Sigmoid colon (tissue), 3 donors: Measurements from ENCODE around the gene ABCB4.

Experiments
- POLR2A ChIP-seq, 2 donors: fragments of 450-650 bp; IDR thresholded peaks; one replicate each; pipeline ENCODE4 v1.6.1; 2016; ENCODE audit warnings: antibody characterized with exemption in 2 of 2, mild to moderate bottlenecking in 2 of 2, moderate library complexity in 2 of 2
- TF ChIP-seq, protein P1 (sequence below), 4 experiments: fragments of 450-650 bp in 3 of 4; fragments of 200-600 bp in 1 of 4; IDR thresholded peaks; one replicate each; pipeline ENCODE4 v1.5.1; 2016 to 2019; ENCODE audit warnings: antibody characterized with exemption in 4 of 4, mild to moderate bottlenecking in 3 of 4, moderate library complexity in 2 of 4

DNA sequence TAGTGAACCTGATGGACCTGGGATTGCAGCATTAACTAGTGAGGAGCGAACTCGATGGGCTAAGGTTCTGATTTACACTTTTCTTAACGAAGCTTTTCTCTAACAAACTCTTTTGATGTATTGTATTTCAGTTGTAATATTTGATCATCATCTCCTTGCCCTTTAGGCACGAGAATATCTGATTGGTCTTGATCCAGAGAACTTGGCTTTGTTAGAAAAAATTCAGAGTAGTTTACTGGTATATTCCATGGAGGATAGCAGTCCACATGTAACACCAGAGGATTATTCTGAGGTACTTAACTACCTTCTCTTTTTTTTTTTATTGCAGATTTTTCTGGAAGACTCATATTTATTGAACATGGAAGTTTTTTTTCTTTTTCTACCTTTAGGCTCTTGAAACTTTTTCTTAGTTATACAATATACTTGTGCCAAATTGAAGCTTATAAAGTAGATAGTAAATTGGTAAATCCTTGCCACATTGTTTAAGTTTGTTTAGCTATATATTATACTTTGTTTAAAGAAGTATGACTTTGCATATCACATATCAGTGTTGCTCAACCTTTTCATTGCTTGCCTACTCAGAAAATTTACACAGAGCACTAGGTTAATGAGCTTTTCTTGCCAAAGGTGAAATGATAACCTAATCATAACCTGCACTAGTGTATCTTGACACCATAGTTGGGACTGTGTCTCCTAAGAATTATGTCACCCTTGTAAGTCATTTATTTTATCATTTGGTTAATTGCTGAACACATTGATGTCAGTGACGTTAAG, 99.6 kb downstream of the ABCB4 start:
- TF ChIP-seq, protein P1, sequence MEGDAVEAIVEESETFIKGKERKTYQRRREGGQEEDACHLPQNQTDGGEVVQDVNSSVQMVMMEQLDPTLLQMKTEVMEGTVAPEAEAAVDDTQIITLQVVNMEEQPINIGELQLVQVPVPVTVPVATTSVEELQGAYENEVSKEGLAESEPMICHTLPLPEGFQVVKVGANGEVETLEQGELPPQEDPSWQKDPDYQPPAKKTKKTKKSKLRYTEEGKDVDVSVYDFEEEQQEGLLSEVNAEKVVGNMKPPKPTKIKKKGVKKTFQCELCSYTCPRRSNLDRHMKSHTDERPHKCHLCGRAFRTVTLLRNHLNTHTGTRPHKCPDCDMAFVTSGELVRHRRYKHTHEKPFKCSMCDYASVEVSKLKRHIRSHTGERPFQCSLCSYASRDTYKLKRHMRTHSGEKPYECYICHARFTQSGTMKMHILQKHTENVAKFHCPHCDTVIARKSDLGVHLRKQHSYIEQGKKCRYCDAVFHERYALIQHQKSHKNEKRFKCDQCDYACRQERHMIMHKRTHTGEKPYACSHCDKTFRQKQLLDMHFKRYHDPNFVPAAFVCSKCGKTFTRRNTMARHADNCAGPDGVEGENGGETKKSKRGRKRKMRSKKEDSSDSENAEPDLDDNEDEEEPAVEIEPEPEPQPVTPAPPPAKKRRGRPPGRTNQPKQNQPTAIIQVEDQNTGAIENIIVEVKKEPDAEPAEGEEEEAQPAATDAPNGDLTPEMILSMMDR (IDR thresholded peaks at IDR 0.05): no peak
- TF ChIP-seq POLR2A (IDR thresholded peaks at IDR 0.05): no peak
